A673 (cell line): Measurements from ENCODE around the gene XAF1. TPM values are rescaled to one million over a fixed set of nuclear protein-coding genes. Genes with fewer than 3 reads are reported as not detected.

ENCODE experiments used
- BruUV-seq: library from RNA; stranded (reverse); fragments of 400-500 nt; replicated peaks from 2 replicates; lab custom pipeline; 2021; lab: Mats Ljungman, UMichigan
- CTCF ChIA-PET: fragments of 300-600 bp; sonication (Branson Sonifier 250); formaldehyde crosslinking; loops from one replicate; lab custom pipeline; 2022; ENCODE audit warnings: antibody characterized with exemption; lab: Charles Lee
- POLR2A ChIA-PET: fragments of 300-600 bp; sonication (Branson Sonifier 250); formaldehyde crosslinking; loops from one replicate; lab custom pipeline; 2022; ENCODE audit warnings: antibody characterized with exemption; ENCODE audit not compliant: low non-redundant PET; lab: Charles Lee
- DNase-seq: peaks from one replicate; pipeline ENCODE4 v3.0.0-alpha.2; 2015; ENCODE audit warnings: low spot score
- H3K27ac ChIP-seq: fragments of 200-600 bp; sonication (generic); 2 replicates; pipeline ENCODE4 v1.5.1; 2016; ENCODE audit warnings: mixed run types, low read depth, mild to moderate bottlenecking, mixed read lengths, antibody characterized with exemption, low read length; ENCODE audit not compliant: poor library complexity, severe bottlenecking
- H3K27me3 ChIP-seq: fragments of 200-600 bp; sonication (generic); replicated peaks from 2 replicates; pipeline ENCODE4 v1.6.1; 2017; ENCODE audit warnings: mixed run types, low read depth, mild to moderate bottlenecking, mixed read lengths, antibody characterized with exemption, low read length; ENCODE audit not compliant: insufficient read depth, poor library complexity
- H3K36me3 ChIP-seq: fragments of 200-600 bp; sonication (generic); 2 replicates; pipeline ENCODE4 v1.6.1; 2016; ENCODE audit warnings: mixed run types, mild to moderate bottlenecking, mixed read lengths, antibody characterized with exemption, low read length; ENCODE audit not compliant: insufficient read depth, poor library complexity, severe bottlenecking
- H3K4me1 ChIP-seq: fragments of 200-600 bp; sonication (generic); 2 replicates; pipeline ENCODE4 v1.6.1; 2017; ENCODE audit warnings: mixed run types, mild to moderate bottlenecking, mixed read lengths, antibody characterized with exemption, low read length; ENCODE audit not compliant: insufficient read depth, poor library complexity, severe bottlenecking
- H3K4me3 ChIP-seq: fragments of 200-600 bp; sonication (generic); 2 replicates; pipeline ENCODE4 v1.5.1; 2016; ENCODE audit warnings: low read depth, mixed run types, mild to moderate bottlenecking, mixed read lengths, low read length; ENCODE audit not compliant: poor library complexity, severe bottlenecking
- H3K9me3 ChIP-seq: fragments of 200-600 bp; sonication (generic); 2 replicates; pipeline ENCODE4 v1.6.1; 2016; ENCODE audit warnings: mixed run types, low read depth, mild to moderate bottlenecking, mixed read lengths, antibody characterized with exemption, low read length; ENCODE audit not compliant: poor library complexity, severe bottlenecking
- CTCF ChIP-seq: fragments of 300-800, 200-600 bp; sonication (generic); conservative IDR thresholded peaks from 2 replicates; pipeline ENCODE4 v1.5.1; 2017; ENCODE audit warnings: low read depth, mild to moderate bottlenecking, antibody characterized with exemption, low read length, moderate library complexity, mixed read lengths
- EZH2 ChIP-seq: fragments of 200-600 bp; sonication (generic); IDR thresholded peaks from 2 replicates; pipeline ENCODE4 v1.6.1; 2017; ENCODE audit warnings: borderline replicate concordance, low read depth, mild to moderate bottlenecking, mixed read lengths, antibody characterized with exemption, low read length; ENCODE audit not compliant: poor library complexity, severe bottlenecking
- intact Hi-C: fragments of 100-400 bp; cut with micrococcal nuclease; formaldehyde crosslinking; loops from one replicate; pipeline ENCODE4 v1.10.0; 2022; ENCODE audit not compliant: unreplicated experiment
- total RNA-seq: library from RNA; stranded (reverse); gene quantifications from 2 replicates; pipeline ENCODE4 v1.2.3, GENCODE V29; 2021

XAF1 gene
- total RNA-seq, 1 experiment from 2014 or later: not detected

- Histone ChIP-seq H3K4me1 (no peaks in the 10 kb centered on the region), H3K27ac (no peak overlapping the region), H3K27me3 (peaks cover 26% of the 10 kb centered on the region), H3K4me3 (no peak overlapping the region), H3K9me3 (no peaks in the 10 kb centered on the region), H3K36me3 (no peaks in the 10 kb centered on the region)
- POLR2A ChIA-PET: no interaction called here
- CTCF ChIA-PET: no interaction called here
- no peak for TF ChIP-seq EZH2
- TF ChIP-seq CTCF: no peak
- no peak for DNase-seq
- BruUV-seq: no TSS peak
- intact Hi-C loops: no loop called here
Observed at GRCh38 chr17:6708357-6708961, 47.4 kb upstream of the XAF1 start.

DNA sequence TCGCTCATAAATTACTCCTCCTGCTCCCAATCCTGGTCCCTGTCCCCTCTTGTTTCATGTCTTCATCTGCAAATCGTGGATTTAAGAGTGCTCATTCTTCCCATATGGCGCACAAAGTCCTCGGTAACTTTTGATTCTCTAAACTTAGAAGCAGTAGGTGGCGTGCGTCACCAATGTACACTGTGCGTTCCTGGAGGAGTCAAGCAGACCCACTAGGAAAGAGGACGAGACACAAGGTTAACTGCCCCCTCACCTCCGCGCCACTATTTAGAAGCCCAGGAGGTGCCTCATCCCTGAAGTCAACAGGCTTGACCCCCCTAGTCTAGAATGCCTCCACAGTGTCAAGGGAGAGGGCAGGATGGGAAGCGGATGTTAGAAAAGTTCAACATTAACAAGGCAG is 45.5 kb upstream of the XAF1 start:
- peak; percentile 40 for DNase-seq
- H3K27me3 ChIP-seq: peaks cover 39% of the 10 kb centered on the region
- H3K4me1 ChIP-seq: no peaks in the 10 kb centered on the region
- no peaks in the 10 kb centered on the region for H3K9me3 ChIP-seq
- no TSS peak for BruUV-seq
- POLR2A ChIA-PET: no interaction called here
- no peak overlapping the region for H3K27ac ChIP-seq
- TF ChIP-seq CTCF: peak; percentile 39; the same call in 1 of the 2 replicates
- no peak for TF ChIP-seq EZH2
- CTCF ChIA-PET: no interaction called here
- H3K36me3 ChIP-seq: no peaks in the 10 kb centered on the region
- intact Hi-C loops: no loop called here
- H3K4me3 ChIP-seq: no peak overlapping the region

DNA sequence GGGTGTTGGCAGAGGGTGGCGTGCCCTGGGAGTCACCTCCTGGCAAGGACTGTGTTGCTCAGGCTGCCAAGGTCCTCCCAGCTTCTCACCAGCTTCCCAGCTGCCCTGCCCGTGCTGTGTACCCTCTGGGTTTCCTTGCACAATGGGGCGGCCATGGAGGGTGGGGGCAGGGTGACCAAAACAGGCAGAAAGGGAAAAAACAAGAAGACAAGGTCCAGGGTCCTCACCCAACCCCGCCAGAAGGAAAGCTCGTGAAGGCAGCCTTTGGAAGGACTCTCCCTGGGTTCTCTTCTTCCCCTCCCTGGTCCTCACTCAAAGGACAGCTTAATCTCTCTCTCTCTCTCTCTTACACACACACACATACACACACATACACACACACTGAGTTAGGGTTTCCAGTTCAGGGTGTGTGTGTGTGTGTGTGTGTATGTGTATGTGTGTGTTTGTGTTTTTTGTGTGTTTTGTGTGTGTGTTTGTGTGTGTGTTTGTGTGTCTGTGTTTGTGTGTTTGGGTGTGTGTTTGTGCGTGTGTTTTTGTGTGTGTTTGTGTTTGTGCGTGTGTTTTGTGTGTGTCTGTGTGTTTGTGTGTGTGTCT is 44.7 kb upstream of the XAF1 start:
- H3K27ac ChIP-seq: no peak overlapping the region
- TF ChIP-seq EZH2 (no peak), CTCF (no peak)
- H3K27me3 ChIP-seq: peaks cover 39% of the 10 kb centered on the region
- no peaks in the 10 kb centered on the region for H3K36me3 ChIP-seq
- no peak overlapping the region for H3K4me3 ChIP-seq
- POLR2A ChIA-PET: no interaction called here
- no peaks in the 10 kb centered on the region for H3K9me3 ChIP-seq
- no peak for DNase-seq
- intact Hi-C loops: no loop called here
- no peaks in the 10 kb centered on the region for H3K4me1 ChIP-seq
- BruUV-seq: no TSS peak
- CTCF ChIA-PET: no interaction called here
